Spleen (tissue), 11 donors: ENCODE data around the gene C4orf33. TPM values are rescaled to one million over a fixed set of nuclear protein-coding genes. Genes with fewer than 3 reads are reported as not detected.

Experiments
- DNase-seq: peaks from one replicate; pipeline ENCODE4 v3.0.0-alpha.2; 2020
- H3K27ac ChIP-seq, 8 donors: fragments of 200-600 bp; sonication (generic) in 7 of 8; 1 replicate in 4 of 8; 2 replicates in 4 of 8; pipeline versions ENCODE4 v1.5.0 to v1.8.0; 2016 to 2021; ENCODE audit warnings: inconsistent platforms in 4 of 8, mild to moderate bottlenecking in 4 of 8, moderate library complexity in 1 of 8
- H3K27me3 ChIP-seq, 7 donors: fragments of 200-600 bp; sonication (generic) in 6 of 7; replicated peaks in 1 of 7; 1 replicate in 4 of 7; 2 replicates in 3 of 7; pipeline versions ENCODE4 v1.5.0 to v1.8.0; 2016 to 2021; ENCODE audit warnings: inconsistent platforms in 3 of 7, mild to moderate bottlenecking in 1 of 7
- H3K36me3 ChIP-seq, 6 donors: fragments of 200-600 bp; sonication (generic) in 5 of 6; 1 replicate in 4 of 6; 2 replicates in 2 of 6; pipeline versions ENCODE4 v1.5.0 to v1.8.0; 2016 to 2021; ENCODE audit warnings: inconsistent platforms in 2 of 6
- H3K4me1 ChIP-seq, 6 donors: fragments of 200-600 bp; sonication (generic) in 5 of 6; 1 replicate in 3 of 6; 2 replicates in 3 of 6; pipeline versions ENCODE4 v1.5.0 to v1.8.0; 2016 to 2021; ENCODE audit warnings: inconsistent platforms in 3 of 6
- H3K4me3 ChIP-seq, 8 donors: fragments of 200-600 bp; sonication (generic) in 7 of 8; 1 replicate in 4 of 8; 2 replicates in 4 of 8; pipeline versions ENCODE4 v1.5.0 to v1.8.0; 2016 to 2021; ENCODE audit warnings: inconsistent platforms in 4 of 8, mild to moderate bottlenecking in 4 of 8, moderate library complexity in 2 of 8
- H3K9me3 ChIP-seq, 8 donors: fragments of 200-600 bp; sonication (generic) in 7 of 8; 1 replicate in 4 of 8; 2 replicates in 4 of 8; pipeline versions ENCODE4 v1.5.0 to v1.8.0; 2016 to 2021; ENCODE audit warnings: inconsistent platforms in 4 of 8
- CTCF ChIP-seq, 11 experiments: fragments of 200-600 bp in 7 of 11; fragments of 450-650 bp in 4 of 11; sonication (generic) in 4 of 11; IDR thresholded peaks in 8 of 11; conservative IDR thresholded peaks in 3 of 11; 1 replicate in 7 of 11; 2 replicates in 4 of 11; pipeline versions ENCODE4 v1.4.0 to v1.8.0; 2016 to 2021; ENCODE audit warnings: antibody characterized with exemption in 11 of 11, inconsistent platforms in 4 of 11, mild to moderate bottlenecking in 1 of 11
- POLR2A ChIP-seq, 3 donors: fragments of 450-650 bp; IDR thresholded peaks; one replicate each; pipeline ENCODE4 v1.5.1; 2017; ENCODE audit warnings: antibody characterized with exemption in 3 of 3, mild to moderate bottlenecking in 1 of 3
- POLR2AphosphoS5 ChIP-seq, 3 donors: sonication (generic); formaldehyde crosslinking; IDR thresholded peaks; one replicate each; pipeline ENCODE4 v1.5.1; 2017; ENCODE audit warnings: antibody characterized with exemption in 3 of 3
- WGBS, 5 donors: extraction: QIAGEN DNeasy Blood & Tissue Kit in 3 of 5; methylation state at CpG; one replicate each; pipeline versions ENCODE4 v1.1.5 to v1.1.7; 2013 to 2018; 5-methylcytosine and 5-hydroxymethylcytosine counted together
- intact Hi-C: fragments of 100-400 bp; cut with DNase I; formaldehyde crosslinking; loops from one replicate; pipeline ENCODE4 v1.15.0; 2023; ENCODE audit warnings: low total_unique reads
- polyA plus RNA-seq, 3 donors: library from polyadenylated mRNA; stranded (reverse); fragments of 200-250 nt; gene quantifications; one replicate each; pipeline ENCODE4 v1.2.1, GENCODE V29; 2013
- total RNA-seq, 7 donors: library from RNA; depleted of rRNA in 3 of 7; stranded (reverse); fragments of >200 nt in 3 of 7; fragmentation: NEBNext Ultra II Directional in 4 of 7; extraction: Animal tissue kit (Norgen Biotek cat#: 25700) in 4 of 7; gene quantifications; one replicate each; pipeline versions ENCODE4 v1.1.0 to v1.2.1, GENCODE V29; 2016 to 2021
- donor health status: healthy with polysubstance abuse.
- donor health status: DM: no; HTN: no; CAD: no; lungs with moderate emphysema.
- donor health status: DM: no; HTN: no; CAD: no.
- donor health status: Bipolar disorder and iron deficiency.
- donor health status: healthy.
- donor health status: DM: no; HTN: no; CAD: no.
- donor health status: DM: yes; HTN: yes; CAD: no.

Gene C4orf33
- total and polyA plus RNA-seq, 10 donors, result 7.7 to 31.8 (median 11.5) TPM

- no peaks in the 10 kb centered on the region for H3K27me3 ChIP-seq
- 80 to 93% (median 91%) methylated on average over 2 of the region's 2 CpGs for WGBS, 5 donors
- intact Hi-C loops, result no loop called here
- no peak overlapping the region for H3K27ac ChIP-seq
- peaks cover 0 to 22% (median 10%) of the 10 kb centered on the region in 8 donors for H3K9me3 ChIP-seq
- no peaks in the 10 kb centered on the region for H3K4me1 ChIP-seq
- DNase-seq, result no peak
- H3K36me3 ChIP-seq, result no peaks in the 10 kb centered on the region
- TF ChIP-seq POLR2AphosphoS5 (IDR thresholded peaks at IDR 0.05) (no peak), POLR2A (IDR thresholded peaks at IDR 0.05) (no peak), CTCF (IDR thresholded peaks at IDR 0.05 in 8 of 11, conservative IDR thresholded peaks at IDR 0.05 in 3 of 11) (no peak)
- H3K4me3 ChIP-seq, result no peak overlapping the region
These were observed 33.2 kb downstream of the C4orf33 start for GRCh38 chr4:129129143-129129542.

GRCh38 chr4:129131343-129131742 is 35.4 kb downstream of the C4orf33 start:
- 71 to 96% (median 82%) methylated on average over 2 of the region's 2 CpGs for WGBS, 5 donors
- intact Hi-C loops, result no loop called here
- H3K27ac ChIP-seq, result no peak overlapping the region

DNA sequence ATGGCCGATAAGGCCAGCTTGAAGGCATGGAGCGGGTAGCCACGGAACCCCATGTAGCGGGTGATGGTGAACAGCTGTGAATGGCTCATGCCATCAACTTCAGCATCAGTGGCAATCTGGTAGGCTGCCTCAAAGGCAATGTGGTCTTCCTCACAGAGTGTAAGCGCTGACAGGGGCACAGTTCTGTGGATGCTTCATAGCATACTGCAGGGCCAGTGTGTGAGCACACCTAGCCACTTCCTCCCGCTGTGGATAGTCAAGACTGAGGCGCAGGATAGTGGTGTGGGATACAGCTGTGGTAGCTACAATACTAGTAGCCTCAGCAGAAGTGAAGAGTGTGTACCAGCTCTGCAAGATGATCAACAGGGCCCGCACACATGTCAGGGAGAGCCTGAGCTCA is 40.5 kb downstream of the C4orf33 start:
- intact Hi-C loops, result no loop called here
- Histone ChIP-seq H3K9me3 (peaks cover 0 to 13% (median 6%) of the 10 kb centered on the region in 8 donors), H3K27me3 (no peaks in the 10 kb centered on the region), H3K4me3 (no peak overlapping the region), H3K4me1 (no peaks in the 10 kb centered on the region), H3K36me3 (no peaks in the 10 kb centered on the region), H3K27ac (no peak overlapping the region)
- TF ChIP-seq CTCF (IDR thresholded peaks at IDR 0.05 in 8 of 11, conservative IDR thresholded peaks at IDR 0.05 in 3 of 11) (no peak), POLR2AphosphoS5 (IDR thresholded peaks at IDR 0.05) (no peak), POLR2A (IDR thresholded peaks at IDR 0.05) (no peak)
- no peak for DNase-seq
- WGBS, 5 donors, result 77 to 95% (median 86%) methylated on average over 5 to 8 of the region's 8 CpGs

More at GRCh38 chr4:129131343-129131742, 35.4 kb downstream of the C4orf33 start:
- DNase-seq, result no peak
- no peaks in the 10 kb centered on the region for H3K36me3 ChIP-seq
- peaks cover 0 to 20% (median 10%) of the 10 kb centered on the region in 8 donors for H3K9me3 ChIP-seq
- H3K4me3 ChIP-seq, result no peak overlapping the region
- H3K27me3 ChIP-seq, result no peaks in the 10 kb centered on the region
- no peaks in the 10 kb centered on the region for H3K4me1 ChIP-seq
- TF ChIP-seq CTCF (IDR thresholded peaks at IDR 0.05 in 8 of 11, conservative IDR thresholded peaks at IDR 0.05 in 3 of 11) (no peak), POLR2A (IDR thresholded peaks at IDR 0.05) (no peak), POLR2AphosphoS5 (IDR thresholded peaks at IDR 0.05) (no peak)

DNA sequence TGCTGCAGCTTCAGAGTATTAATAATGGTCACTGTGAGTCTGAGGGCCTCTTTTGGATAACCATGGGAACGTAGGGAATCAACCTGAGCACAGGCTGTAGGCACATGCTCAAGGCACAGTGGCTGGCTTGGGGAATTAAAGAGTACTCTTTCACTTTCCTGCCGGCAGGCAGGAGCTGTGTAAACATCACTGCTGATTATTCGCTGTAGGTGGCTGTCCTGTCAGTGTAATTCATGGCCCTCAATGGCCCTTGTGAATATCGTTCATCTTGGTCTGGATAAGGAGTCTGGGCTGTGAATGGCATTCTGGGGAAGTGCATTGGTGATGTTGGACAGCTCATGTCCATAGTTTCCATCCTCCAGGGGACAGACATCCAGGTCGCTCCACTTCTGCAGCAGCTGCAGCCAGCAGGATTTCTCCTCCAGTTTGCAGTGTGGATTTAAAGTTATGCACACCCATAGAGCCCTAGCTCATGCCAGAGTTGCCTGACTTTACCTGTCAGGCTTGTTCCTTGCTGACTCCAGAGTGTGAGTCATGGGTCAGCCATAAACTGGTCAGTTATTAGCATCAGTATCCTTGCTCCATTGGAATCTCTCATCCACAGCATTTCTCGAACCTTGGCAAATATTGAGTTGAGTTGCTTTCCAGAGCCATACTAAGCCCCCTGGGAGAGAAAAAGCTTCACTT is 43.0 kb downstream of the C4orf33 start:
- no peak overlapping the region for H3K27ac ChIP-seq
- no peaks in the 10 kb centered on the region for H3K27me3 ChIP-seq
- H3K36me3 ChIP-seq, result no peaks in the 10 kb centered on the region
- WGBS, 5 donors, result 63 to 75% (median 67%) methylated on average over 6 of the region's 6 CpGs
- H3K4me3 ChIP-seq, result no peak overlapping the region
- DNase-seq, result no peak
- H3K9me3 ChIP-seq, result no peaks in the 10 kb centered on the region
- no peaks in the 10 kb centered on the region for H3K4me1 ChIP-seq
- intact Hi-C loops, result no loop called here
- TF ChIP-seq CTCF (IDR thresholded peaks at IDR 0.05 in 8 of 11, conservative IDR thresholded peaks at IDR 0.05 in 3 of 11) (no peak), POLR2AphosphoS5 (IDR thresholded peaks at IDR 0.05) (no peak), POLR2A (IDR thresholded peaks at IDR 0.05) (no peak)
